SH-SY5Y (cell line): ENCODE measurements around the gene SNRNP35.

ENCODE experiments used
- GATA2 ChIP-seq: IDR thresholded peaks from 2 replicates; pipeline ENCODE4 v1.6.1; 2011; ENCODE audit warnings: mild to moderate bottlenecking, low read depth, low read length
- GATA3 ChIP-seq: IDR thresholded peaks from 2 replicates; pipeline ENCODE4 v1.6.1; 2011; ENCODE audit warnings: low read depth, mild to moderate bottlenecking, low read length, moderate library complexity

DNA sequence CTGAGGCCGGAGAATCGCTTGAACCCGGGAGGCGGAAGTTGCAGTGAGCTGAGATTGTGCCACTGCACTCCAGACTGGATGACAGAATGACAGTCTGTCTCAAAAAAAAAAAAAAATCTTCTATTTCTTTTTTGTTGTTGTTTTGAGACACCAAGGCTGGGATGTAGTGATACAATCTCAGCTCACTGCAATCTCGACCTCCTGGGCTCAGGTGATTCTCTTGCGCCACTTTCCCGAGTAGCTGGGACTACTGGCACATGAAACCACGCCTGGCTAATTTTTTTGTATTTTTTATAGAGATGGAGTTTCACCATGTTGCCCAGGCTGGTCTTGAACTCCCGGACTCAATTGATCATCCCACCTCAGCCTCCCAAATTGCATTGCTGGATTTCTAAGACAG, 7.3 kb upstream of the SNRNP35 start:
- TF ChIP-seq GATA3 (no peak), GATA2 (no peak)
